GM19324 (cell line): ENCODE data around the gene GUF1.

ENCODE experiments used
- ATAC-seq: cut with Tn5 transposase; IDR thresholded peaks from one replicate; pipeline ENCODE4 v1.9.1; 2021; ENCODE audit warnings: mild to moderate bottlenecking, moderate library complexity; ENCODE audit not compliant: unreplicated experiment, low FRiP score

Gene GUF1, protein sequence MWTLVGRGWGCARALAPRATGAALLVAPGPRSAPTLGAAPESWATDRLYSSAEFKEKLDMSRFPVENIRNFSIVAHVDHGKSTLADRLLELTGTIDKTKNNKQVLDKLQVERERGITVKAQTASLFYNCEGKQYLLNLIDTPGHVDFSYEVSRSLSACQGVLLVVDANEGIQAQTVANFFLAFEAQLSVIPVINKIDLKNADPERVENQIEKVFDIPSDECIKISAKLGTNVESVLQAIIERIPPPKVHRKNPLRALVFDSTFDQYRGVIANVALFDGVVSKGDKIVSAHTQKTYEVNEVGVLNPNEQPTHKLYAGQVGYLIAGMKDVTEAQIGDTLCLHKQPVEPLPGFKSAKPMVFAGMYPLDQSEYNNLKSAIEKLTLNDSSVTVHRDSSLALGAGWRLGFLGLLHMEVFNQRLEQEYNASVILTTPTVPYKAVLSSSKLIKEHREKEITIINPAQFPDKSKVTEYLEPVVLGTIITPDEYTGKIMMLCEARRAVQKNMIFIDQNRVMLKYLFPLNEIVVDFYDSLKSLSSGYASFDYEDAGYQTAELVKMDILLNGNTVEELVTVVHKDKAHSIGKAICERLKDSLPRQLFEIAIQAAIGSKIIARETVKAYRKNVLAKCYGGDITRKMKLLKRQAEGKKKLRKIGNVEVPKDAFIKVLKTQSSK

DNA sequence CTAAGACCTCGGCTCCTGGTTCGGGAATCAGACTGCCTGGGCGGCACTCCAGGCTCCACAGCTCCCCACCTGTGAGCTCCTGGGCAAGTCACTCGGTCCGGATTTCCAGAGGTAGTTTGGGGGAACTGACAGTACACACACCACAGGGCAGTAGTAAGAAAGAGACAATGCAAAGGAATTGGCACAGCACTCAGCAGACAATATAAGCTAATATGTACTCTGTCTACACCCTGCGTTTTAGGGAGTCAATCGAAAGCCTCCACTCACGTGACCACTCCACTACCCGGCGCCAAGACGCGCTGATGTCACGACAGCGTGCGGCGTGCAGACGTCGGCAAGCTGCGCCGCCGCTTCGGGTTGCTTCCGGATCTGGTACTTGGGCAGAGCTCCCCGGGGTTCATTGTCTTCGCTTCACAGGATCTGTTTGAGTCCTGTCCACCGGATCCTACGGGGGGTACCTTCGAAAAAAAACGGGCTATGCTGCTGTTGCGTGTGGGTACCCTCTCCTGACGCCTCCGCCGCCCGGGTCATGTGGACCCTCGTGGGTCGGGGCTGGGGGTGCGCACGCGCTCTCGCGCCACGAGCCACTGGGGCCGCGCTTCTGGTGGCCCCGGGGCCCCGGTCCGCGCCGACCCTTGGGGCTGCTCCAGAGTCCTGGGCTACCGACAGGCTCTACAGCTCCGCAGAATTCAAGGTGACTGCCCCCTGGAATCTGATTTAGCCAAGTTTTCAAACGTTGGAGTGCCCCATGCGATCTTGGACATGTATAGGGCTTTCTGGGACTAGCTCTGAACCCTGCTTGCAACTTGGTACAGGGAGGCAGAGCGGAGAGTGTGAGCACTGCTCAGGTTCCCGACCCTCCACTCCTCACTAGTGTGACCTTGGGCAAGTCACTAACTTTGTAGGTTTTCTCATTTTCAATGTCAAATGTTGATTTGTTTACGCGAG, at the start of gene GUF1:
Gene GUF1 (plus strand): TSS at position 327 of the 948 bp plus-strand sequence. CDS start 203 bp downstream, at position 530.
- peak; percentile 99 for ATAC-seq

DNA sequence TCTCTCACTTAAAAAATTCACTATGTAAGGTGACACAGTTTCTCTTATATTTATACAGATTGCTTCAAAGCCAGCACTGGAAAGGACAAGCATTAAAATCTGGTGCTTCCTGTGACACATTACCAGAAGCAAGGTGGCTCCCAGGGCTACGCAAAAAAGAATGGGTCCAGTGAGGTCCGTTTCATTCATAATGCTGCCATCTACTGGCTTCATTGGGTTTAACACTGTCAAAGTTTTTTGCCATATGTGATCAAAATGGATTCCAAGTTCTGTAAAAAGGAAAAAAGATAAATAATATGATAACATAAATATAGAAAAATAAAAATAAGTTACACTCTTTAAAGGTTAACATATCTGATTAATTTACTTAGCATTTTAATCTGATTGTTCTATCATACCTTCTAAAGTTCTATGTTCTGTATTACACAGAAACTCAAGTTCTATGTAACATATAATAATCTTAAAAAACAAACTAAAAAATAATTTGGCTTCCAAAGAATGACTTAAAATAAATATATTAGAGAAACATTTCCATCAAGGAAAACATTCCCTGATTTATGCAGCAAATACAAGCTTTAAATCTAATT, 48.8 kb upstream of the GUF1 start:
- ATAC-seq = peak; percentile 85

DNA sequence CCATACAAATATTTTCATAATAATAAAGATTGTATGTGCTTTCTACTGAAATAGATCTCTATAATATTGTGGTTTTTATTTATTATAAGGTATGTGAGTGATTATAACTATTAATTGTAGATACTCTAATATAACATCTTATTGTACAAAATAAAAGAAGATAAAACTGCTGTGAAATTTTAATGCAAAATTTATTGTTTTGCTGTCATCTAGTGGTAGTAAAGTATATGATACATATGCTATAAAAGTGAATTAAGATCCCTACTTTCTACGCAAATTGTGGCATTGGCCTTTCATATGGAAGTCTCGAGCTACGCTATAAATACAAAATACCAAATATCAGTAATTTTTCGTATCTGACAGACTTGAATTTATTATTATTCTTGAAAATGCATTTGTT, 46.1 kb upstream of the GUF1 start:
- no peak for ATAC-seq

DNA sequence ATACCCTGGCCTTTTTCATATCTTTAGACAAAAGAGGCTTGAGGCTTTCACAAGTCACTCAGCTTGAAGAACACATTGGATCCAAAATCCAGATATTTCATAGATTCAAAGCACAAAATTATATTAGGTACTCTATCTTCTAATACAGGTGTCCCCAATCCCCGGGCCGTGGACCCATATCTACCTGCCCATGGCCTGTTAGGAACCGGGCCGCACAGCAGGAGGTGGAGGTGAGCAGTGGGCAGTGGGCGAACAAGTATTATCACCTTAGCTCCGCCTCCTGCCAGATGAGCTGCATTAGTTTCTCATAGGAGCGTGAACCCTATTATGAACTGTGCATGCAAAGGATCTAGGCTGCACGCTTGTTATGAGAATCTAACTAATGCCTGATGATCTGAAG, 45.5 kb upstream of the GUF1 start:
- no peak for ATAC-seq

DNA sequence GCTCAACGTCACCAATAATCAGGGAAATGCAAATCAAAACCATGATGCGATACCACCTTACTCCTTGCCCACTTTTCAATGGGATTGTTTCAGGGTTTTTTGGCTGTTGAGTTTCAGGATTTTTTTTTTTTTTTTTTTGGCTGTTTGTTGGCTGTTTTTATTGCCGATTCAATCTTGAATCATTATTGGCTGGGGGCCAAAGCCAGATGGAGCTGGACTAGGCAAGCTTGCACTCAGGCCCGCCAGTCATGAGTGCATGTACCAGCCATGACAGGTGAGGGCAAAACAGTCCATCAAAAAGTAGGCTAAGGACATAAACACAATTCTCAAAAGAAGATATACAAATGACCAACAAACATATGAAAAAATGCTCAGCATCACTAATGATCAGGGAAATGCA, 40.1 kb upstream of the GUF1 start:
- no peak for ATAC-seq

DNA sequence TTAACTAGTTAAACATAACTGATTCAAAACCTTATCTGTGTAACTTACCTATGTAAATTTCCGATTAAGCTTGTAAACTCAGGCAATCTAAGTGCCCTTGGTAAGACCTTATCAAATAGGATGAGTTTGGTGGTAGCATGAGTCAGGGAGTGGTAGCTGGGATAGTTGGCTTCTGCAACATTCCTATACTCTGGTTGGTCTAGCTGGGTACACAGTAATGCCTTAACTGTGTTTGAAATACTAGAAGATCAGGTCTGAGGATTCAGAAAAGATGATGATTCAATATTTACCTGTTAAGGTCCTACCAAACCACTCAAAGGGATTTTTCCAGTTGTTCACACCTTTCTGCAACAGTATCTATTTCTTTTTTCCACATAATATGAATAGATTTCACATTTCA, 32.1 kb upstream of the GUF1 start:
- ATAC-seq = no peak

DNA sequence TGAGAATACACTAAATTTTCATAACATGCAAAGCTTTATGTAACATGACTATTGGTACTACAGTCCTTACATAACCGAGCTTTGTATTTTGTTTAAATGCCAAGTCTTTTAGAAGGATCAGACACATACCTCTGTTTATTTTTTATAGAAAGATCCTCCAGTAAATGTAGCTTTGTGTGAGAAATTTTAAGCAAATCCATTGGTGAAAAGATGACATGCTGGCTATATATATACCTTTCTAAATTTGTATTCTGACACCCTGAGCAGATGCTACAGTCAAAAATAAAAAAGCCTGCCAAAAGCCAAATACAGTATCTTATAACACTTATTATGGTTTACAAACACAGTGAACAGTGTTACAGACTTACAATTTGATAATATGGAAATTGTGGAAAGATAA, 26.8 kb upstream of the GUF1 start, which contains the start of gene YIPF7:
Gene YIPF7 (minus strand): TSS at position 201 of the 400 bp plus-strand sequence. CDS start 1,525 bp downstream, outside the sequence.
- no peak for ATAC-seq

DNA sequence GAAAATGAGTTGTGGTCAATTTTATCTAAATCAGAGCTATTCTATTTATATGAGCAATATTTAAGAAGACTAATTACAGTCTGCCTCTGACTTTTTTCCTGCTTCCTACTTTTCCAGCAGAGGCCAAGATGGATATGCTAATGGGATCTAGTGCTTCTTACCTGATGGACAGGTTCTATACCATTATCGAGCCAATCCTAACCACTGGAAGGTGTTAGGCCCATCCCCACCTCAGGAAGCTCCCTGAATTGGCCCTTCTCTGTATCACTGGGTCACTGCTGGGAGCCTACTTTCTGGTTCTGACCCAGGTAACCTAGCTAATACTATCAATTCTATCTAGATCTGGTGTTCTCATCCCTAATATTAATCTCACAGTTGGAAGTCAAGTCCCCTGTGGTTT, 26.2 kb upstream of the GUF1 start:
- no peak for ATAC-seq

DNA sequence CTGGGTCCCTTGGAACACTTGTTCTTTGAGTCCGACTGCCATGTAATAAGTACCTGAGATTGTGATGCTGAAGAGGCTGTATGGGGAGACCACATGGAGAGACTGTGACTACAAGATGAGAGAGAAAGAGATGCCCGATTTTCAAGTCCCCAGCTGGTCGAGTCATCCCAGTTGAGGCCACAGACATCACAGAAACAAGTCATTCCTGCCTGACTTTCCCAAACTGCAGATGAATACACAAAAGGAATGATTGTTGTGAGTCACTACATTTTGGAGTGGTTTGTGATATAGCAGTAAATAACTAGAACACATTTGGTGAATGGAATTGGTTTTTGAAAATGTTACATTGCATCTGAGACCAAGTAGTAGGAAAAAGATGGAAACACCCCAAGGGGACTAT, 17.8 kb upstream of the GUF1 start:
- no peak for ATAC-seq

DNA sequence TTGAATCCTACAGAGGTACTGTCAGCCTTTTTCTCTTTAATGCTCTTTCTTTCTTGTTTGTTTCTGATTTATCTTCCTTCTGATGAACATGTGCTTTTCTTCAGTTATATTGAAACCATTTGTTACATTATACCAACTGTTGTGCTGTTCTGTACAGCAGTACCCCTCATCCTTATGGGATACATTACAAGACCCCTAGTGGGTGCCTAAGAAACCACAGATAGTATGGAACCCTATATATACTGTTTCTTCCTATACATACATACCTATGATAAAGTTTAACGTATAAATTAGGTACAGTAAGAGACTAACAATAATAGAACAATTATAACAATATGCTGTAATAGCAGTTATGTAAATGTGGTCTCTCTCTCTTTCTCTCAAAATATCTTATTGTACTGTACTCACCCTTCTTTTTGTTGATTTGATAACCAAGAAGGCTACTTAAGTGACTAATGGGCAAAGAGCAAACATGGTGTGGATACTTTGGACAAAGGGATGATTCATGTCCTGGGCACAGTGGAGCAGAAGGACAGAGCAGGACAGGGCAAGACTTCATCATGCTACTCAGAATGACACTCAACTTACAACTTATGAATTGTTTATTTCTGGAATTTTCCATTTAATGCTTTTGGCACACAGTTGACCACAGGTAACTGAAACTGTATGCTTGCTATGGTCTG, 16.1 kb upstream of the GUF1 start:
- peak; percentile 29 for ATAC-seq

DNA sequence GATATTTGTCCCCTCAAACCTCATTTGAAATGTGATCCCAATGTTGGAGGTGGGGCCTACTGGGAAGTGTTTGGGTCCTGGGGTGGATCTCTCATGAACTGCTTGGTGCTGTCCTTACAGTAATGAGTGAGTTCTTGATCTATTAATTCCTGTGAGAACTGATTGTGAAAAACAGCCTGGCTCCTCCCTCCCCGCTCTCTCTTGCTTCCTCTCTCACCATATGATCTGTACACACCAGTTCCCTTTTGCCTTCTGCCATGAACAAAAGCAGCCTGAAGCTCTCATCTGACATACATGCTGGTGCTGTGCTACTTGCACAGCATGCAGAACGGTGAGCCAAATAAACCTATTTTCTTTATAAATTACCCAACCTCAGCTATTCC, 15.6 kb upstream of the GUF1 start:
- ATAC-seq = peak; percentile 87

DNA sequence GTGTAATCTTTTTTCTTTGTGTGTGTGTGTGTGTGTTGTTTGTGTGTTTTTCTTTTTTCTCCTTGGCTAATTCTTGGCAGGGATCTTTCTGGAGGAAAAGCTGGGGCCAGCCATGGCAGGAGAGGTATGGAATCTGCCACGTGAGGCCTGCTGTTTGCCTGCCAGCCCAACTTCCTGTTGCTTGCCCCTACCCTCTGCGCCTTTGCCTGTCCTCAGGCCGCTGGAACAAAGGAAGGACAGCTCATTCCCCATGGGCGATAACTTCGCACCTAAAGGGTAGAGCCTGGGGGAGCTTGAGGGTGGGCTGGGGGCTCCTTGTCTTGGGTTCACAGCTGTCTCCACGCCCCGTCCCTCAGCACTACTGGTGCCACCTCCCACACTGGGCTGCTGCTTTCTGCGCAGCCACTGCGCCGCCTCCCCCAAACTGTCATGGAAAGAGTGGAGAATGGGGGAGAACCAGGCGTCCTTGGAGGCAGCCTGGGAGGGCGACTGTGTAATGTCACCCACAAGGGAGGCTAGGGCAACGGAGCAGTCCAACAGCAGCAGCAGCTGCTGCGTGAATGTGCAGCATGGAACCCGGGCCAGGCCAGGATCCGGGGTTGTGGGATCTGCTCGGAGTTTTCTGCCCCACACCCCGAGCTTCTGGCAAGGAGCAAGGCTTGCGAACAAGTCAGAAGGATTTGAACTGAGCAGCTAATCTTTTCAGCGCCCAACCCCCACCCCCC, 14.5 kb upstream of the GUF1 start:
- no peak for ATAC-seq

DNA sequence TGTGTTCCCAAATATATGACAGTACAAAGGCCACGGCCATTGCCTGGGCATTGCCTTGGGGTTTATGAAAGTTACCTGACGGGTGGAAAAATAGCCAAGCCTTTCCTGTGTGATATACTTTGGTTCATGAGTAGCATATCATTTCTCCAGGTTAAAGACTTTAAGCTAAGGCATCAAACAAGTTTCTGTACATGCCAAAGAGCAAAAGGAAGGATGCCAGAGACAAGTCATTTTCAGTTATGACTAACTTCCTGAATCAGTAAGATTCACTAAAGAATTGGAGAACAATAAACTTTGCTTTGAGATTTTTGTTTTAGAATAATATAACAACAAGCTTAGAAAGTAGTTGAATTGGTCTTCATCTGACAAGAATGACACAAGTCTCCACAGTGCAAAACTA, 9.7 kb upstream of the GUF1 start:
- no peak for ATAC-seq

DNA sequence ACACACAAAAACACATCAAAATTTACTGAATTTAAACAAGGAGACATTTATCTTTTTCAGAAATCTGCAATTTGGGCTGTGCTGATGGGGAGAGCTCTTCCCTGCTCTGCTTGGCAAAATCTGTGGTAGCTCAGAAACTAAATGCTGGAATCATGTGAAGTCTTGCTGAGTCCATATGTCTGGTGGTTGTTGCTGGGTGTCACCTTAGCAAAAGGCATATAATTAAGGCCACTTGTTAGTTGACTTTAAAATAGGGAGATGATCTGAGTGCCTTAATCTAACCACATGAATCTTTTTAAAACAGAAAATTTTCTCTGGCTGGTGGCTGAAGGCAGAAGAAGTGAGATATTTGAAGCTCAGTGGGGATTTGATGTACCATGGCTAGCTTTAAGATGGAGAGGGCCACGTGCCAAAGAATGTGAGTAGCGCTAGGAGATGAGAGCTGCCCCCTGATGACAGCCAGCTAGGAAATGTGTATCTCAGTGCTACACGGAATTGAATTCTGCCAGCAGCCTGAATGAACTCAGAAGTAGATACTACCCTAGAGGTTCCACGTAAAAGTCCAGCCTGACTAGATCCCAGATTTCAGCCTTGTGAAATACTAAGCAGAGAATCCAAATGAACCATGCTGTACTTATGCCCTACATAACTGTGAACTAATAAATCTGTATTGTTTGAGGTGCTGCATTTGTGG, 7.6 kb upstream of the GUF1 start:
- no peak for ATAC-seq

DNA sequence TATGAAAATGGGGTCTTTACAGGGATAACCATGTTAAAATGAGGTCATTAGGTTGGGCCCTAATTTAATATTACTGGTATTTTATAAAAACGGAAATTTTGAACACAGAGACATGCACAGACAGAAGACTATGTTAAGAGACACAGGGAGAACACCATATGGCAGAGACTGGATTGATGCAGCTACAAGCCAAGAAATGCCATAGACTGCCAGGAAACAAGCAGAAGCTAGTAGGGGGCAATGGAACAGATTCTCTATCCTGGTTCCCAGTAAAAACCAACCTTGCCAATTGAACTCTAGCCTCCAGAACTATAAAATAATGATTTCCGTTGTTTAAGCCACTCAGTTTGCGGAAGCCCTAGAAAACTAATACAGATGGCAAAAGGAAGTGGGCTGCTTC, 6.6 kb upstream of the GUF1 start:
- ATAC-seq = no peak

DNA sequence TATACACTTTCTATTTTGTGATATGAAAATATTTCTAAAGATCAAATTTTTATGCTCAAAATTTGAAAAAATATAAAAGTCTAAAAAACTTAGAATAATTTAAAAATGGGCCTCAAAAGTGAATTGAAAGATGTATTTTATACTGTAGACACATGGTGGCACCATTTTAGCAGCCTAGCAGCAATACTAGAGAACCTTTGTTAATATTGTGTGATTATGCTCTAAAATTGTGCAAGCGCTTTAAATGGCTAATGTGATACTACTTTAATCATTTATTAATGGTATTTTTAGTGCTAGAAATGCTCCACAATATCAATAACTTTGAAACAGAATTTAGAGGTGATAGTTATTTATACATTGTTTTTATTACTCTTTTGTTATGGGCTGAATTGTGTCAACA, 3.7 kb upstream of the GUF1 start:
- no peak for ATAC-seq

DNA sequence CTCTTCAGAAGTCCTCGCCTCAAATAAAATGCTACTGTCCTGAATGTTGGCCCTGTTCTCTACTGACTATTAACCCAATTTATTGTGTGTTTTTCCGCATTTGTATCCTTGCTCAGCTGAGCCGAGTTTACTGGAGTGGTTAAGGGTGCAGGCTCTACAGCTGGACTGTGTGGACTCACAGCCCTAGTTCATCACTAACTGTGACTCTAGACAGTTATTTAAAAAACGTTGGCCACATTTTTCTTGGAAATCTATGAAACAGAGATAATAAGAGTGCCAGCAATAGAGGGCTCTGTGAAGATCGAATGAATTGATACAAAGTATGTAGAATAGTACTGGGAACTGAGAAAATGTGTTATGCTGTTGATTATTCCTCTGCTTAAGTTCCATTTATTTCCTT, 2.9 kb upstream of the GUF1 start:
- no peak for ATAC-seq

DNA sequence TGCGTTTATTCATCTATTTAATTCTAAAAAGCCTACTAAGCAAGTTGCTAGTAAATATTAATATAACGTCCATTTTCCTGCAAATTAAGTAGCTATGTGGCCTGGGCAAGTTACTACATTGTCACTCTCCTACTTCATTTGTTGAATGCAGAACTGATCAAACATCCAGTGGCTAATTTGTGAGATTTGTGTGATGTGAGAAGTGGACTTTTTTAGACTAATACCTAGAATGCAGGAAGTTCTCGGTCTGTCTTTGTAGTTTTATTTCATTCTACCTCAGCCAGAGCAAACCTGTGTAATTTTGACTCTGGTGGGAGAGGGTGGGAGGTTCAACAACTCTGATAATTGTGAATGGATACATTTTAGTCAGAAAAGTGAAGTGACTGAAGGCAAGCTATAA, 840 bp downstream of the GUF1 start:
- ATAC-seq = no peak

DNA sequence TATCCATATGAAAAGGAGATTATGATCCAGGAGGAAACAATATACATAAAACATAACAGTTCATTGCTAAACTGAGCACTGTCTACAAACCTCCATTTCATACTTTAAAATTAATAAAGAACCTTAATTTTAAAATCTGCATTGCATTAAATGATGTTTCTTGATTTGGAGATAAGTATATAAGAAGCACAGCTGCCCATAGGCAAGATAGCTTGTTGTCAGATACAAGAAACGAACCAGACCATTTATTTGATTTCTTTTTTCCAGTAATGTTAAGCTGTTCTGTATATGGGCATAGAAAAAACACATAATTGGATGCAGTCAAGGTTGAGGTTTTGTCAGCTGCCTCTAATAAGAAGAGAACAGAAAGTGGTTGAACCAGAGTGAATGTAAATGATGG, 6.4 kb downstream of the GUF1 start:
- ATAC-seq = no peak
